ENCODE data around the gene KCNMA1.
A peak's percentile ranks its signal among the peaks of the same experiment; 100 is the strongest.

GRCh38 chr10:77531441-77532001 is 106.1 kb downstream of the KCNMA1 start:
- TF ChIP-seq, protein P1, sequence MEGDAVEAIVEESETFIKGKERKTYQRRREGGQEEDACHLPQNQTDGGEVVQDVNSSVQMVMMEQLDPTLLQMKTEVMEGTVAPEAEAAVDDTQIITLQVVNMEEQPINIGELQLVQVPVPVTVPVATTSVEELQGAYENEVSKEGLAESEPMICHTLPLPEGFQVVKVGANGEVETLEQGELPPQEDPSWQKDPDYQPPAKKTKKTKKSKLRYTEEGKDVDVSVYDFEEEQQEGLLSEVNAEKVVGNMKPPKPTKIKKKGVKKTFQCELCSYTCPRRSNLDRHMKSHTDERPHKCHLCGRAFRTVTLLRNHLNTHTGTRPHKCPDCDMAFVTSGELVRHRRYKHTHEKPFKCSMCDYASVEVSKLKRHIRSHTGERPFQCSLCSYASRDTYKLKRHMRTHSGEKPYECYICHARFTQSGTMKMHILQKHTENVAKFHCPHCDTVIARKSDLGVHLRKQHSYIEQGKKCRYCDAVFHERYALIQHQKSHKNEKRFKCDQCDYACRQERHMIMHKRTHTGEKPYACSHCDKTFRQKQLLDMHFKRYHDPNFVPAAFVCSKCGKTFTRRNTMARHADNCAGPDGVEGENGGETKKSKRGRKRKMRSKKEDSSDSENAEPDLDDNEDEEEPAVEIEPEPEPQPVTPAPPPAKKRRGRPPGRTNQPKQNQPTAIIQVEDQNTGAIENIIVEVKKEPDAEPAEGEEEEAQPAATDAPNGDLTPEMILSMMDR (IDR thresholded peaks at IDR 0.05), result no peak
- peak in 2 of 3 donors; percentile 29 to 65 for TF ChIP-seq POLR2AphosphoS5 (IDR thresholded peaks at IDR 0.05)
